ENCODE data around the gene GFPT2.

The GFPT2 gene

DNA sequence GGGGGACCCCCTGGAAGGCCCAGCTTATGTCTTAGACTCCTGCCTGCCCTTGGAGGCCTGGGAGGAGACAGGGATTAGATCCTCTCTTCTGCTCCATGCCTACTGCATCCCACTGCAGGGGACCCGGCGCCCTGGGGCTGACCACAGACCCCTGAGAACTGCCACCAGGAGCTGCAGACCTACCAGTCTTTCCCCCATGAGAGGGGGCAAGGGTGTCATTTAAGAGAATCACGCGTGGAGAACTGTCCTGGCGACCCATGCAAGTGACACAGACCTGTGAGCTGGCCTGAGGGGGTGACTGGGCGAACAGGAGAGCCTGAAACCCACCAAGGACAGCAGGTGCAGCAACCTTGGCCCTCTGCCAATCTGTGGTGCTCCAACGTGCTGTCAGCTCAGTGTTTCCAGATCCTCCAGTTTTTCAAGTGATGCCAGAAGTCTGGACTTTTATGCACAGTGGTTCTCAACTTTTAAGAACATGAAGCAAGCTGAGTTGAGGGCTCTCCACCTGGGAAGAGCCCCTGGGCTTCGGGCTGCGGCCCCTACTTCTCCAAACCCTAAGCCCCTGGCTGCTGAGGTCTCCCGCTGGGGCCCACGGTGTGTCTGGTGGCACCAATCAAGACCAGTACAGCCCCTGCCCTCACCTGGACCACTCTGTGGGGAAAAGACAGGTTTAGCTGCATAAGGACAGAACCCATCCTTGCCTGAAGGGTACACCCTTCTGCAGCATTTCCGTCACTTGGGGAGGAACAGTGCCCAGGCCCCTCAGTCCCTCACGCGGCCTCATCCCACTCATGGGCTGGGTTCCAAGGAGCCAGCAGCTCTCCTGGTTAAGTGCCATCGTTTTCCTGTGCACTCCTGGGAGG, 18.2 kb downstream of the GFPT2 start:
- in situ Hi-C loops (cut with MboI; ENCODE audit: low sequenced_read_pairs), result no loop called here

DNA sequence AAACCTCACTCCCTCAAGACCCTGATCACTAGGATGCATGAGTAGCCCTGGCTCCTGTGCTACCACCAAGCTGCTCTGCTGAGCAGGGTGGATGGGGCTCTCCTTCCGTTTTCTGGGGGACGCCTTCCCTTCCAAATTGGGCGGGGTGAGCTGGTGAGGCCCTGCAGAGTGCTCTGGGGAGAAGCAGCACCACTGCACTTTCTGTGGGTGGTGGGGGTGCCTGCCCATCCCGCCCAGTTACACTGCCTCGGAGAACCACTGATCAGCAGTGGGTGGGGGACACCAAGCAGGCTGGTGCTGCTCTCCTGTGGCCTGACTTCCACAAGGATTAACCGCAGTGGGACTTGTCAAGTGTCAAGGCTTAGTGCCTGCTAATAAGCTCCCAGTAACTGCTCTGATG, 19.0 kb downstream of the GFPT2 start:
- in situ Hi-C loops (cut with MboI; ENCODE audit: low sequenced_read_pairs), result no loop called here

DNA sequence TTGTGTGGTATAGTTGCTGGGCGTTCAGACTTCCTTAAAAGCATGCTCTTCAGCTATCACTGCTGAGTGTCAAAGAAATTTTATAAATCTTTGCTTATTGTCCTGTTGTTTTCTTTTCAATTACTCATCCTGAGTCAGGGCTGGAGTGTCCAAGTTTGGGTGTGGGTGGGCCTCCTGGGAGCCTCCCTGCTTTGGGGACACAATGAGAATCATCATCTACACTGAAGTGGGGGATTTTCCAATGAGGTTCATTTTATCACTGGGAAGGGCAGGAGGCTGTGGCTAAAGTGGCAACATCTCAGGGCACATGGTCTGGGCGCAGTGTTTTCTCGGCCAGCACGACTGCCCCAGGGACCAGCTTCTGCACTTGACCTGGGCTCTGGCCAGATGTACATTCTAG, 19.5 kb downstream of the GFPT2 start:
- in situ Hi-C loops (cut with MboI; ENCODE audit: low sequenced_read_pairs), result no loop called here

DNA sequence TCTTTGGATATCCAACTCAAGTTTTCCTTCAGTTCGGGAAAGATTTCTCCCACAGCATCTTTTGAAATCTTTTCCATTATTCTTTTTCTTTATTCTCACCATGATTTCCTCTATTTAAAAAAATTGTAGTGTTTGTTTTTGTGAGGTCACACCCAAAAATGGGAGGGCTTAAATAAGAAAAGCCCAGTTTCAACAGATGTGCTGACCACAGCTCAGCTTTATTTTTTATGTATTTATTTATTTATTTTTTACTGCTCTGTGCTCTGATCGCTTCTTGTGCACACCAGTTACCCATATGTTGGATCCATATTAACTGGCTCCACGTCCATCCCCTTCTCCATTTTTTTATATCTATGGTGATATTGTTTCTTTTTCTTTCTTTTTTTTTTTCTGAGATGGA, 20.3 kb downstream of the GFPT2 start:
- in situ Hi-C loops (cut with MboI; ENCODE audit: low sequenced_read_pairs), result no loop called here

DNA sequence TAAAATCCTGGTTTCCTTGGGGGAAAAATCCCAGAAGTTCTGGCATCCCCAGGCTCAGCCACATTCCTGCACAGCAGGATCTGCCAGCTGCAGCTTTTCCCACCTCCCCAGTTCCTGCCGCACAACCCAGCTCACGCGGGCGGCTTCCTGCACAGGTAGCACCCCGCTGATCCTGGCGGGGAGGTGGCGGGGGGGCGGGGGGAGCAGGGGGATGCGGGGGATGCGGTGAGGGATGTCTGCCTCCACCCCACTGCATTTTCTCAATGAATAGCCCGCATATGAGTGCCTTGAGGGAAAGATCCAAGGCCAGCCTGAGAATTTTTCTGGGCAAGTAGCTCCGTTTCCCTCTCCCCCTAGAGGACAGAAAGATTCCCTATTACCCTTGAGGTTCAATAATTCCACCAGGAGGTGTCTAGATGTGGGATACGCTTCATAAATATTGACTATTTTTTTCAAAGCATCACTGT, 21.1 kb downstream of the GFPT2 start:
- in situ Hi-C loops (cut with MboI; ENCODE audit: low sequenced_read_pairs), result no loop called here

DNA sequence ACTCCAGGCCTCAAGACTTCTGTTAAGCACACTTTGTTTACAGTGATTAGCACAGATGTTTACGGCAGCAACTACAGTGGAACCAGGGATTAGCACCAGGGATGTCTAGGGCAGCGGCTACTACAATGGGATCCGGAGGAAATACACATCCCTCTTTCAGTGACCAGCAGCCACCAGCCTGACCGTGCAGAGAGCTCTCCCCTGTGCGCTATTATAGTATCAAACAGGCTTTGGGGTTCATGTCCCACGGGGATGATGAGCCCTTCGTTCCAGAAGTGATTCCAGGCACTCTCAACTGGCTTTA, 21.5 kb downstream of the GFPT2 start:
- in situ Hi-C loops (cut with MboI; ENCODE audit: low sequenced_read_pairs), result no loop called here

DNA sequence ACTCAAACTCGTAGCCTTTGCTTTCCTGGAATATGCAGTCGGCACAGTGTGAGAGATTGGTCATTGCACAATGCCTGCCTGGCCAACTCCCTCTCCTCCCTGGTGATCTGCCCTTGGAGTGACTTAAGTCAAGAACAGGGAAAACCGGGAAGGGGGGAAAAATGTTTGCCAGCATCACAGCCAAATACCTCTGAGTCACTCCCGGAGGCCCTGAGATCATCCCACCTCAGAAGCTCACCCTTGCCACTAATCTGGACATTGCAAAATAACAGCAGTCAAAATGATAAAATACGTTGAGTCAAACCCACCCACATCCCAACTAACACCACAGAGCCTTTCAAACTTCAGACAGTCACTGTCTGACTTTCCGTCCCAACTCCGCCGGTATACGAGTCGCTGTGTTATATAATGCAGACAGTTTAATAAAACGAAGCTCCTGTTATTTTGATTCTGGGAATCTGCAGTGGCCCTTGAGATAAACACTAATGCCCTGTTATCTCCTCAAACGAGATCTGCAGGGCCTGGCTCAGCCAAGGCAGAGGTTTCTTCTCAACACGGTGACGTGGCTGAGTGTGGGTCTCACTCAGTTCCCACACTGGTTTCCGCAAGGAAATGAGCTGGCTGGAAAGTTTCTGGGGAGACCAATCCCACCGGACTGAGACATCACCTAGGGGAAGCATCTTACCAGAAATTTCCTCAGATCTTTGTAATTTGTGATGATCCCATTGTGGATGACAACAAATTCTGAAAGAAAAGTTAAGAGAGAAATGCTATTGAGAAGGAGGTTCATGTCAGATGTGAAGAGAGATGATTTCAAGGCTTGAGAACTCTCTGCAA, 22.1 kb downstream of the GFPT2 start:
- in situ Hi-C loops (cut with MboI; ENCODE audit: low sequenced_read_pairs), result no loop called here

DNA sequence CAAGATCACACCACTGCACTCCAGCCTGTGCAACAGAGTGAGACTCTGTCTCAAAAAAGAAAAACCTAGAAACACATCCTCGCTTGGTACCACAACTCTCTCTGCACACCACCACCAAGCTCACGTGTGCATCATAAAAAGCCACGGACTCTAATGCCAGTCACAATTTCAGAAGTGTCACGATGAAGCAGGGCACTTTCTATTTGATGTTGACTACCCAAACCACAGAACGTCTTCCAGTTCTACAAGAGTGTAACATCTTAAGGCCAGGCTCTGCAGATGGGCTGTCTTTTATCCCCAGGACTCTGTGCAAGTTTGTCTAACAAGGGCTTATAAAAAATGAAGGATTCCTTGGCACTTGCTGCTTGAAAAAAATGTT, 22.9 kb downstream of the GFPT2 start:
- in situ Hi-C loops (cut with MboI; ENCODE audit: low sequenced_read_pairs), result no loop called here

DNA sequence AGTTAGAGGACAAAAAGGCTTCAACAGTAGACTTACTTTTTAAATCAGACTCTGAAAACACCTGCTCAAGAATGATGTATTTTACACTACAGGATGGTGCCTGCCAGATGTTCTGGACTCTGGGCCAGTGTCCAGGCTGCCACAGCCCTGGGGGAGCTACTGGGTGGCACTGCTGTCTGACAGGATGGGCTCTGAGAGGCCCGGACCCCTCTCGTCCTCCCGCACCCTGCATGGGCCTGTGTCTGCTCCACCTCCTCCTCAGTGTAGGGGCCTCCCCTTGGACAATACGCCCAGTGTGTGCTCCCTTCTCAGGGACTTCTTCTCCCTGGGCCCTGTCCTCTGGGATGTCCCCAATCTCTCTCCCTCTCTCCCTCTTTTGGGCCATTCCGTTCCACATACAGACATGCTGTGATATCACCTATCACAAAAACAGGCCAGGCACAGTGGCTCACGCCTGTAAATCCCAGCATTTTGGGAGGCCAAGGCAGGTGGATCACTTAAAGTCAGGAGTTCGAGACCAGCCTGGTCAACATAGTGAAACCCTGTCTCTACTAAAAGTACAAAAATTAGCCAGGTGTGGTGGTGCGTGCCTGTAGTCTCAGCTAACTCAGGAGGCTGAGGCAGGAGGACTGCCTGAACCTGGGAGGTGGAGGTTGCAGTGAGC, 23.4 kb downstream of the GFPT2 start:
- in situ Hi-C loops (cut with MboI; ENCODE audit: low sequenced_read_pairs), result no loop called here

DNA sequence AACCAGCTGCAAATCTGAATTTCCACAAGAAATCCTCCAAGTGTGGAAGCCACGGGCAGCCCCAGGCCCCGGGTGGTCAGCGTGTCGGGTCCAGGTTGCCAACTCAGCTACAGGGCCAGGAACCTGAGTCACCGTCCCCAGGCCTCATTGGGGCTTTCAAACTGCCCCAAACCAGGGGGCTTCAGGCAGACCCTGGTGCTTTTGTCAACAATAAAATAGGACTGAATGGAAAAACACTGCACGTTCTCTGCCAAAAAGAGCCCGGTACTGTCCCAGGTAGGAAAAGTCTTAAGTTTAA, 24.0 kb downstream of the GFPT2 start:
- in situ Hi-C loops (cut with MboI; ENCODE audit: low sequenced_read_pairs), result no loop called here

DNA sequence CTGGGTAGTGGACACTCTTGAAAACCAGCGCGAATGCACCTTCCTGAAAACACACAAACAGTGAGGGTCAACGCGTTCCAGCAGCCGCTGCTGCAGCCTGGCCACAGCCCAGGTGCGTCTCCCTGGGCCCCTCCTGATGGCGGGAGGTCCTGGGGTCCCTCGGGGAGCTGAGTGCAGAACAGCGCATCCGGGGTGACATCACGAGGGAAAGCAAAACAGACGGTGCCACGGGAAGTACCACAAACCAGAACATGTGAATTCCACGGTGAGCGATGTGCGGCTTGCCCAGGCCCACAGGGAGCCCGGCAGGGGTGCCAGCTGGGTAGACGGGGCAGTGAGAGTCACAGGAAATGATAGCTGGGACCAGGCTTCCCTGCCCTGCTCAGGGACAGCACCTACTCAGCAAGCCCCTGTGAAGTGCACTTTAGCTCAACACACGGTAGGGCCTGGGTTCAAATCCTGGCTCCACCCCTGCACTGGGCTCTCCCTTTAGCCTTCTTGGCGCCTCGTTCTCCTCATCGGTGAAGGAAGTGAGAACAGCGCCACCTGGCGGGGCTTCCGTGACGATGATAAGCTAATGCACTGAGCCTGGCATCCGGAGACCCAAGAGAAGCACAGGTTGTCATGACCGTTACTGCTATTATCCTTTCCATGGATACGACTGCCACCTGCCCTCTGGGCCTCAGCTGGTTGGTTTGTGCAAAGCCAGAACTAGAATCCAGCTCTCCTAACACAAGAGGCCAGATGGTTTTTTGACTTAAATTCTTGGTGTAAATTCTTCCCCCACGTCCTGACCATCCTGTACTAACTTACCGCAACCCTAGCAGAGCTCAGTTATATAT, 24.6 kb downstream of the GFPT2 start:
- in situ Hi-C loops (cut with MboI; ENCODE audit: low sequenced_read_pairs), result no loop called here

DNA sequence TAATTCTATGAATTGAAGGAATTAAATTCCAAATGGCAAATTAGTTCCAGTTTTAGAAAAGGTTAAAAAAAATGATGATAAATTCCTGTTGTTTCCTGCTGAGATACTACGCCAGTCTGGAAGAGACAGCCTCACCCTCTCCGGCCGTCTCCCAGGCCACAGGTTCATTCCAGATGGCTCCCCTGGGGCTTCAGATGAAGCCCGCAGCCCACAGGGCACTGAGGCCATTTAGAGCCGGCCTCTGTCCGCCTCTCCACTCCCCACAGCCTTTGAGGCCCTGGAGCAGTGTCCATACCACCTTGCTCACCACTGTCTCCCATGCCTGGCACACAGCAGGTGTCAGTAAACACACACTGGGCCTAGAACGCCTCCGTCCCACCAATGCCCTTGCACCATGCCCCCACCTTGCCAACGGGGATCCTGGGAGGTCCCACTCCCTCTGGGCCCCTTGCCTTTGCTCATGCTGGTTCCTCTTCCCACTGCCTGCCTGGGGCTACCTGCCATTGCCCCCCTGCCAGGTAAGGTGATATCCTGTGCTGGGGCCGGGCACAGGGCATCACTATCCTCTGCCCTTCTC, 26.1 kb downstream of the GFPT2 start:
- in situ Hi-C loops (cut with MboI; ENCODE audit: low sequenced_read_pairs), result no loop called here

DNA sequence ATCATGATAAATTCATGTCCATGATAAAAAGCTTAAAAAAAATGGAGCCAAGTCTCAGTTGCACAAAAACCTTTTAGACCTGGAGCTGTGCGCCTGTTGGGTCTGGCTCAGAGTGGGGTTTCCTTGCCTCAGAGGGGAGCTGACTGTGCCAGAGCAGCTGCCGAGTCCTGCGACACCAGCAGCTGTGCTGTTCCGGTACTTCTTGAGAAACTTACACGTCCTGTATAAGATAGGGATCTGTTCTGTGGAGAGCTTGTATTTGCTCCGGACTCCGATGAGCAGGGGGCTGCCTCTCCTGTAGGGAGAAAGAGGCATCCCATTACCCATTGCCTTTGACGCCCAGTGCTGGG, 28.6 kb downstream of the GFPT2 start:
- in situ Hi-C loops (cut with MboI; ENCODE audit: low sequenced_read_pairs), result no loop called here

DNA sequence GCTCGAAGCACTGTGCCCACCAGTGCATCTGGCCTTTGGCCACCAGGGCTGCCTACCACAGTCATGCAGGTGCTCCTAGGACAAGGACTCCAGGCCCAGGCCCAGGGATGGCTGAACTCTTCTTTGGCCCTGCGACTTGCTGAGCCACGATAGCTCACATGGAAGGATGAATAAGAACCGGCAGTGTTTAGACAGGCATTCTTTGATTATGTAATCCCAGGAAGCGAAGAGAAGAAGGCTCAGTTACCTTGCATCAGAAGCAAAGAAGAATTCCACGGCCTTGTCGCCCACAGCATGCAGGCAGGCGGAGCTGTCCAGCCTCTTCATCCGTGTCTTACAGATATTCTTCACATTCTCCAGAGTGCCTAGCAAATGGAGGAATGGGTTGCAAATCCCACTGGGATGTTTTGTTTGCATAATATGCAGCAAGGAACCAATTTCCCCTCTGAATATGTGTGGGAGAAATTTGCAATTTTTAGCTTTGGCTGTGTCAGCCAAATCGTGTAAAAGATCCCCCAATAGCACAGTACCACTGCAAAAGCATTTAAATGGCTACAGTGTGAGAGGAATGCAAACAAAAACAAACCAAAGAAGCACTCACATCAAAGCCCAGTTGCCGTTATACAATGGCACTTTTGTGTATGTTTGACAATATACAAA, 29.1 kb downstream of the GFPT2 start:
- in situ Hi-C loops (cut with MboI; ENCODE audit: low sequenced_read_pairs), result no loop called here

DNA sequence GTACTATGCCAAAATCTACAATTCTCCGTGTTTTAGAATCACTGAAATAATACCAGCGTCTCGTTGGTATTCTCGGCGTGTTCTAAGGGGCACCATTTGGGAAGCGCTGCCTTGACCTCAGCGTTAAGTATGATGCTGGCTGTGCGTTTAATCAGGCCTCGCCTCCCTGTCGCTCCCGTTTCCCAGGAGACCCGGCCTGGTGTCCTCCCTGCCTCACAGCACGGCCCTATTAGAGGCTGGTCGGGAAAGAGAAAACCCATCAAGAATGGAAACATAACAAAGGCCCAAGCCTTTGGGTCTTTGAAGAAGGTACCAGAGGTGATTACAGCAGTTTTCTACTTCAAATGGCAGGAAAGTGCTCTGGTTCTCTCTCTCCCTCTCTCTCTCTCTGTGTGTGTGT, 30.0 kb downstream of the GFPT2 start:
- in situ Hi-C loops (cut with MboI; ENCODE audit: low sequenced_read_pairs), result no loop called here

DNA sequence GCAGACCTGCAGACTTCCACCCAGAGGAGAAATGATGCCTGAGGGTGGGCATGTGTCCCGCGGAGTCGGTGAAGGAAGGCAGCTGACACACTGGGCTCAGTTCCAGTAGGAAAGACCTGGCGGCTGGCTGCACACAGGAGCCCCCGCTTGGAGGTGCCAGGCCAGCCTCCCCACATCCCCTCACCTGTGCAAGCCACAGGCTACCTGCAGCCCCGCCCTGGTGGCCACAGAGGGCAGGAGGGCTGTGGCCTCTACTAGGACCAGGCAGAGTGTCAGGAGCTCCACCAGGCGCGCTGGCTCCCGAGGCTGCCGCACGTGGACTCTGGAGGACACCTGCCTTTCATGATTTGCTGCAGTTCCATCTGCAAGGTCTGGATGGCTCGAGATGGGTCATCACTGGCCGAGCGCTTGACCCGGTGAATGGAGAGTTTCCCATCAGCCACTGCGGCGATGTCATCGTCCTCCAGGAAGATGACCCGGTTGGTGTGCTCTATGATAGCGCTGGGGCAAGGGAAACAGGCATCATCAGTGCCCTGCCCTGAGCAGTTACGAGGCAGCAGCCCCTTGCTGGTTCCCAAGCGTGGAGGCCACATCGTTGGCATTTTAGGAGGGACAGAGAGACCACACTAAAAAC, 34.6 kb downstream of the GFPT2 start:
- in situ Hi-C loops (cut with MboI; ENCODE audit: low sequenced_read_pairs), result no loop called here

DNA sequence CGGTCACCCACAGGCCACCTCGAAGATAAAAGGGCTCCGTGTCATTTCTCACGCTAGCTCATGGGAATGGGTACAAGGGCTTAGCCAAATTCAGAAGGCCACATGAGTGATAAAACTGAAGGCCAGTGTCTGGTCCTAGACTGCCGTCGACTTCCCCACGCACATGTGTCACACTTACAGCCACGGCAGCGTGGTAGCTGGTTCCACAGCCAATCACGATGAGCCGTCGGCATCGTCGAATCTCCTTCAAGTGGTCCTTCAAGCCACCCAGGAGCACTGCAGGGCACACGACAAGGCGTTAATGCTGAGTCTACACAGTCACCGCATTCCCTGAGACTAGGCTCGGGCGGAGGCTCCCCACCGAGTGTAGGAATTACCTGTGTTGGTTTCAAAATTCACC, 36.5 kb downstream of the GFPT2 start:
- in situ Hi-C loops (cut with MboI; ENCODE audit: low sequenced_read_pairs), result no loop called here

DNA sequence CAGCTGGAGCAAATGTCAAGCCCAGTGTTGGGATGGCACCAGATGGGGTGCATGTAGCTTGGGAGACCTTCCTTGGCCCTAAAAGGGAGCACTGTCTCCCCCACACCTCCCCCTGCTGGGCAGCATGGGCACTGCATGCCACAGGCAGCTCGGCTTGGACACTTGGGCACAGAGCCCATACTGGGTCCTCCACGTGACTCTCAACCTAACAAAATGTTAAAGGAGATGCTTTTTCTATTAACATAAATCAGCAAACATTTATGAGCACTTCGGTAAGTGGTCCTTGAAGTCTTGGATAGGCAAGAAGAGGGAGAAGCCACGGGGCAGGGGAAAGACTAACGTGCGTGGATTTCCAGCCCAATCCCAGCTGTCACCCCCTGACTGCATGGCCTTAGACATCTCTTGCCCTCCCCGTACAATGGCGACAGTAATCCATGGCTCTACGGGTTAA, 37.3 kb downstream of the GFPT2 start:
- in situ Hi-C loops (cut with MboI; ENCODE audit: low sequenced_read_pairs), result no loop called here

DNA sequence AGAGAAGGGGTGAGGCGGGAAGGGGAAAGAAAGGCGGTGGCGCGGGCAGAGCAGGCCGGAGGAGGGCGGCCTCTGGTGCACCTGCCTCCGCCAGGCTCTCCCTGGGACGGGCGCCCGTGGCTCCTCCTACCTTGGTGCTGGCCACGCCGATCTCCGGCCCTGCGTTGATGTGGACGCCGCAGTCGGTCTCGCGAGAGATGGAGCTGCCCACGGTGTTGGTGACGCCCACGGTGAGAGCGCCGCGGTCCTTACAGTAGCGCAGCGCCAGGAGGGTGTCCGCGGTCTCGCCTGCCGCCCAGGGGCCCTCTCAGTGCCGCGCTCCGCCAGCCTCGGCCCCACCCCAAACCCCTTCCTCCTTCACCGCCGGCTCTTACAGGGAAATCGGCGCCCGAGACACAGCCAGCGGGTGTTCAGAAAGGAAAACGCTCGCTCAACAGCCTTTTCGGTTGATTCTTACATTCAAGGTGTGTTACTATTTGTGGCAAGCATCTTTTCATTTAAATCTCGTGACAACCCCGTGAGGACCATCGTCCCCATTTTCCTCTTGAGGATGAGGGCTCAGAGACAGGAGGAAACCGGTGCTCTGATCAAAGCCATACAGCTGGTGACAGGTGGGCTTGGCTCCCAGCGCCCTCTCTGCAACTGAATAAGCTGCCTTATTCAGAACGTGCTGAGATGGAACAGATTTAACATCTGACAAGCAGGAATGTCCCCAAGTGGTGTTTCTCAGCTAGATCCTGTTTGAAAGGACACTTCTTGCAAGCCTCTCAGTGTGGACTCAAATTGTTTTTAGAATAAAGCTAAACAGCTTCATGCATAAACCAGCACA, 39.2 kb downstream of the GFPT2 start:
- in situ Hi-C loops (cut with MboI; ENCODE audit: low sequenced_read_pairs), result no loop called here

All from HL-60/S4 (cell line).